Endometrial microvascular endothelial cells (primary cell): ENCODE measurements around the gene PLA2R1. TPM values are rescaled to one million over a fixed set of nuclear protein-coding genes. Genes with fewer than 3 reads are reported as not detected.

ENCODE experiments used
- in situ Hi-C: cut with HindIII; loops from 2 replicates; pipeline ENCODE4 v1.10.0; 2017; ENCODE audit warnings: low sequenced_read_pairs, low pct_unique_long_range_greater_than_20kb; ENCODE audit errors: inconsistent ontology term
- total RNA-seq: library from RNA; depleted of rRNA; stranded (reverse); fragments of >200 nt; gene quantifications from one replicate; pipeline ENCODE4 v1.2.3, GENCODE V29; 2015; ENCODE audit errors: inconsistent ontology term

PLA2R1 gene
- total RNA-seq, 1 donor from 2014 or later, result 2.9 TPM

DNA sequence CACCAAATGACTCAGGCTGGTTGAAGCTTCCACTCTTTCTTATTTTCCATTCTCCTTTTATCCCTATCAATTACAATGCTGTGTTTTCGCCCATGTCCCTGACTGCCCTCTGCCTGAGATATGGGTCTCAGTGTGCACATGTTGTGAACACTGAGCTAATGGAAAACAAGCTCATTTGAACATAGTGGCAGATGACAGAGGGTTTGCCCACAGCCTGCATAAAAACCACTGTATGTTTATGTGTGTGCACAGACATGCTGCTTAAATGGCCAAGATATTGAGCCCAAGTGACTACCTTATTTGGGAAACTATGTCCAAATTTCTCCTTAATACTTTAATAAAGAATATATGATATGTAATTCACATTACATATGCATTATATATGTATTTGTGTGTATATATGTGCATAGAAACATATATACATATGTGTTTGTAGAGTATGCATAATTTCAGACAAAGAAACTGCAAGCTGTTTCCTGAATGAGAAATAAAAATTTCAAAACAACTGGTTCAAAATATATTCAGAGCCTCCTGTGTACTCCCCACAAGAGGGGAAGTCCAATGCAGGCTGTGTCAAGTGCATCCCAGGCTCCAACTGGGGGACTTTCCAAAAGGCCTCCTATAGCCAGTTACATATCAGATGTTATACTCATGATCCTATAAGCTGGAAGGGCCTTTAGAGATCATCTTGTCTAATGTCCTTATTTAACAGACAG is 171.7 kb downstream of the PLA2R1 start:
- in situ Hi-C loops, result no loop called here

GRCh38 chr2:159882130-159882745 is 180.2 kb downstream of the PLA2R1 start:
- in situ Hi-C loops, result no loop called here

Other genes starting within 250 kb of the PLA2R1 start
- 2.6 TPM for gene LY75, start 157.9 kb downstream of the PLA2R1 start, total RNA-seq
- gene ITGB6, start 137.7 kb upstream of the PLA2R1 start, total RNA-seq, result under 0.01 TPM